ENCODE measurements around the gene CRTC1.

DNA sequence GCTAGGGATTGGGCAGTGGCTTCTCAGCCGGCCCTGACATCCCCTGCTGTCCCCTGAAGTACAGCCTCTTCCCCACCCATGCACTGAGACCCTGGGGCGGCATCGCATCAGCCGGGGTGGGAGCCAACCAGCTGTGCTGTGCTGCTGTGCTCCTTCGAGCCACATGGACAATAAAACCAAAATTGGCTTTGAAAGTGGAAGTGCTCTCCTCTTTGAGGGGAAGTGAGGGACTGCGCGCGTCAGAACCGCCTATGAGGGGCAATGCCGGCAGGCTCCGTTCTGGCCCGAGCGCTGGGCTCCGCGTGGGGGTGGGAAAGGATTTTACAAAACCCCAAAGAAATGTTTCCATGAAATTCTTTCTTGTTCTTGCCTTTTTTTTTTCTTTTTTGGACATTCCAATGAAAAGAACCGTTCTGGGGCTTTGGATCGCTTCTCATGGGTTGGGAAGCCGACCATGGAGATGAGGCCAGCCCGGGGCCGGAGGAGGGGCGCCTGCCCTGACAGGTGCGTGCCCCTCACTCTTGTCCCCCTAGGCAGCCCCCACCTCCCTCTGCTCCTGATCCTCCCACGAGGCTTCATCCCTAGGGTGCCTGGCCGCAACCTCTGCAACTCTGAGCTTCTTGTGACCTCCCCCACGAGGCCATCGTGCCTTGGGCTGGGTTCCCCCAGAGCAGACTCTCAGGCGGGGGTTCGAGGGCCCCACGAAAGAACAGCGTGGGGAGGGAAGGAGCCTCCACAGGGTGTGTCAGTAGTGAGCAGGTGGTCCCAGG lies 24.0 kb upstream of the CRTC1 start:
- TF ChIP-seq, protein P1, sequence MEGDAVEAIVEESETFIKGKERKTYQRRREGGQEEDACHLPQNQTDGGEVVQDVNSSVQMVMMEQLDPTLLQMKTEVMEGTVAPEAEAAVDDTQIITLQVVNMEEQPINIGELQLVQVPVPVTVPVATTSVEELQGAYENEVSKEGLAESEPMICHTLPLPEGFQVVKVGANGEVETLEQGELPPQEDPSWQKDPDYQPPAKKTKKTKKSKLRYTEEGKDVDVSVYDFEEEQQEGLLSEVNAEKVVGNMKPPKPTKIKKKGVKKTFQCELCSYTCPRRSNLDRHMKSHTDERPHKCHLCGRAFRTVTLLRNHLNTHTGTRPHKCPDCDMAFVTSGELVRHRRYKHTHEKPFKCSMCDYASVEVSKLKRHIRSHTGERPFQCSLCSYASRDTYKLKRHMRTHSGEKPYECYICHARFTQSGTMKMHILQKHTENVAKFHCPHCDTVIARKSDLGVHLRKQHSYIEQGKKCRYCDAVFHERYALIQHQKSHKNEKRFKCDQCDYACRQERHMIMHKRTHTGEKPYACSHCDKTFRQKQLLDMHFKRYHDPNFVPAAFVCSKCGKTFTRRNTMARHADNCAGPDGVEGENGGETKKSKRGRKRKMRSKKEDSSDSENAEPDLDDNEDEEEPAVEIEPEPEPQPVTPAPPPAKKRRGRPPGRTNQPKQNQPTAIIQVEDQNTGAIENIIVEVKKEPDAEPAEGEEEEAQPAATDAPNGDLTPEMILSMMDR (IDR thresholded peaks at IDR 0.05), result no peak
- TF ChIP-seq POLR2A (IDR thresholded peaks at IDR 0.05), result no peak
